Glutamatergic neuron (in vitro differentiated cells): ENCODE data around the gene BHLHE40. TPM values are rescaled to one million over a fixed set of nuclear protein-coding genes. Genes with fewer than 3 reads are reported as not detected.

ENCODE experiments used
- DNase-seq: peaks from one replicate; pipeline ENCODE4 v3.0.0; 2022
- H3K27ac Mint-ChIP-seq: one replicate; pipeline ENCODE4 v1.8.0; 2020; ENCODE audit warnings: mild to moderate bottlenecking, mixed read lengths, inconsistent platforms; ENCODE audit not compliant: unreplicated experiment
- H3K27me3 Mint-ChIP-seq: one replicate; pipeline ENCODE4 v1.8.0; 2020; ENCODE audit warnings: mild to moderate bottlenecking, moderate library complexity, mixed read lengths, inconsistent platforms; ENCODE audit not compliant: unreplicated experiment
- H3K36me3 Mint-ChIP-seq: one replicate; pipeline ENCODE4 v1.8.0; 2020; ENCODE audit warnings: mild to moderate bottlenecking, mixed read lengths, inconsistent platforms; ENCODE audit not compliant: unreplicated experiment
- H3K4me1 Mint-ChIP-seq: one replicate; pipeline ENCODE4 v1.8.0; 2020; ENCODE audit warnings: mild to moderate bottlenecking, low read depth, mixed read lengths, inconsistent platforms; ENCODE audit not compliant: unreplicated experiment
- H3K4me3 Mint-ChIP-seq: one replicate; pipeline ENCODE4 v1.8.0; 2020; ENCODE audit warnings: mild to moderate bottlenecking, mixed read lengths, inconsistent platforms; ENCODE audit not compliant: unreplicated experiment
- H3K9me3 Mint-ChIP-seq: one replicate; pipeline ENCODE4 v1.8.0; 2020; ENCODE audit warnings: mild to moderate bottlenecking, moderate library complexity, mixed read lengths, inconsistent platforms; ENCODE audit not compliant: unreplicated experiment
- CTCF ChIP-seq: fragments of 200-600 bp; sonication (generic); IDR thresholded peaks from one replicate; pipeline ENCODE4 v1.5.0; 2021; ENCODE audit not compliant: partially characterized antibody, unreplicated experiment
- total RNA-seq: library from RNA; stranded (reverse); fragmentation: NEBNext Ultra II Directional; extraction: Animal tissue kit (Norgen Biotek cat#: 25700); gene quantifications from one replicate; pipeline ENCODE4 v1.2.1, GENCODE V29; 2021; ENCODE audit not compliant: unreplicated experiment

Gene BHLHE40
- total RNA-seq, 1 donor from 2014 or later = 0.22 TPM

GRCh38 chr3:5022187-5022965, 43.1 kb downstream of the BHLHE40 start:
- Mint-ChIP-seq H3K4me3 (no peak overlapping the region), H3K27me3 (peaks cover 1% of the 10 kb centered on the region), H3K36me3 (no peaks in the 10 kb centered on the region), H3K27ac (no peak overlapping the region), H3K4me1 (no peaks in the 10 kb centered on the region), H3K9me3 (peaks cover 4% of the 10 kb centered on the region)
- TF ChIP-seq CTCF = no peak
- DNase-seq = no peak

- H3K27me3 Mint-ChIP-seq = peaks cover 1% of the 10 kb centered on the region
- H3K36me3 Mint-ChIP-seq = no peaks in the 10 kb centered on the region
- no peak overlapping the region for H3K27ac Mint-ChIP-seq
- H3K4me3 Mint-ChIP-seq = no peak overlapping the region
- no peak for TF ChIP-seq CTCF
- peaks cover 4% of the 10 kb centered on the region for H3K9me3 Mint-ChIP-seq
- H3K4me1 Mint-ChIP-seq = no peaks in the 10 kb centered on the region
- DNase-seq = no peak
These were observed 43.9 kb downstream of the BHLHE40 start for GRCh38 chr3:5022966-5023776.

- no peak overlapping the region for H3K27ac Mint-ChIP-seq
- no peaks in the 10 kb centered on the region for H3K36me3 Mint-ChIP-seq
These were observed 44.6 kb downstream of the BHLHE40 start for GRCh38 chr3:5023777-5024346.

GRCh38 chr3:5026046-5026362, 46.8 kb downstream of the BHLHE40 start:
- no peaks in the 10 kb centered on the region for H3K4me1 Mint-ChIP-seq
- peaks cover 1% of the 10 kb centered on the region for H3K27me3 Mint-ChIP-seq
- H3K27ac Mint-ChIP-seq = peak overlapping the region; percentile 55
- DNase-seq = no peak
- H3K9me3 Mint-ChIP-seq = peaks cover 2% of the 10 kb centered on the region
- no peak for TF ChIP-seq CTCF
- H3K4me3 Mint-ChIP-seq = peak overlapping the region; percentile 76
- no peaks in the 10 kb centered on the region for H3K36me3 Mint-ChIP-seq

More at GRCh38 chr3:5023777-5024346, 44.6 kb downstream of the BHLHE40 start:
- Mint-ChIP-seq H3K9me3 (peaks cover 4% of the 10 kb centered on the region), H3K4me1 (no peaks in the 10 kb centered on the region), H3K4me3 (no peak overlapping the region), H3K27me3 (peaks cover 1% of the 10 kb centered on the region)
- DNase-seq = no peak
- TF ChIP-seq CTCF = no peak
